K562 (cell line): ENCODE results near the gene MPZL1. TPM values are rescaled to one million over a fixed set of nuclear protein-coding genes. Genes with fewer than 3 reads are reported as not detected.
A peak's percentile ranks its signal among the peaks of the same experiment; 100 is the strongest.

Experiments used
- BRD4 ChIP-seq: fragments of 200-600 bp; sonication (generic); IDR thresholded peaks from 2 replicates; pipeline ENCODE4 v1.6.1; 2017; ENCODE audit warnings: inconsistent platforms
- CEBPB ChIP-seq: fragments of 450-650 bp; IDR thresholded peaks from 2 replicates; pipeline ENCODE4 v1.6.1; 2016; ENCODE audit warnings: missing genetic modification characterization, missing compliant biosample characterization
- EGR1 ChIP-seq: fragments of 450-650 bp; conservative IDR thresholded peaks from 2 replicates; pipeline ENCODE4 v1.6.1; 2017; ENCODE audit warnings: mild to moderate bottlenecking
- GABPB1 ChIP-seq: sonication (generic); formaldehyde crosslinking; IDR thresholded peaks from 2 replicates; pipeline ENCODE4 v1.8.0; 2022; ENCODE audit warnings: mild to moderate bottlenecking, missing genetic modification reagents
- GATAD2A ChIP-seq: fragments of 450-650 bp; IDR thresholded peaks from 2 replicates; pipeline ENCODE4 v1.6.1; 2017
- HDGF ChIP-seq: fragments of 450-650 bp; IDR thresholded peaks from 2 replicates; pipeline ENCODE4 v1.6.1; 2016
- MAFG ChIP-seq: fragments of 450-650 bp; conservative IDR thresholded peaks from 2 replicates; pipeline ENCODE4 v1.6.1; 2016; ENCODE audit warnings: missing genetic modification characterization, missing compliant biosample characterization
- NEUROD1 ChIP-seq: fragments of 150-350 bp; IDR thresholded peaks from 2 replicates; pipeline ENCODE4 v1.6.1; 2014; ENCODE audit warnings: borderline replicate concordance, low read length, low read depth; ENCODE audit not compliant: partially characterized antibody
- NRF1 ChIP-seq, 2 experiments: fragments of 450-650 bp; IDR thresholded peaks in 1 of 2; conservative IDR thresholded peaks in 1 of 2; 2 replicates each; pipeline ENCODE4 v1.6.1; 2014; ENCODE audit warnings: mild to moderate bottlenecking in 2 of 2
- PHF21A ChIP-seq: fragments of 450-650 bp; IDR thresholded peaks from 2 replicates; pipeline ENCODE4 v1.6.1; 2017; ENCODE audit warnings: low read depth, borderline replicate concordance
- PHF8 ChIP-seq: fragments of 200-600 bp; sonication (generic); IDR thresholded peaks from 2 replicates; pipeline ENCODE4 v1.6.1; 2012; ENCODE audit warnings: mixed run types, mild to moderate bottlenecking, inconsistent platforms, low read length, moderate library complexity, borderline replicate concordance
- POLR2A ChIP-seq: fragments of 450-650 bp; conservative IDR thresholded peaks from 2 replicates; pipeline ENCODE4 v1.6.1; 2016
- POLR2B ChIP-seq: fragments of 450-650 bp; IDR thresholded peaks from 2 replicates; pipeline ENCODE4 v1.6.1; 2018; ENCODE audit warnings: low read depth; ENCODE audit not compliant: partially characterized antibody
- SMARCE1 ChIP-seq: fragments of 450-650 bp; IDR thresholded peaks from 2 replicates; pipeline ENCODE4 v1.7.1; 2016; ENCODE audit warnings: mild to moderate bottlenecking
- SUPT5H ChIP-seq: fragments of 450-650 bp; IDR thresholded peaks from 2 replicates; pipeline ENCODE4 v1.6.1; 2016
- TEAD2 ChIP-seq: fragments of 450-650 bp; IDR thresholded peaks from 2 replicates; pipeline ENCODE4 v1.6.1; 2016; ENCODE audit warnings: missing genetic modification characterization, control low read depth, missing compliant biosample characterization
- THRAP3 ChIP-seq: fragments of 450-650 bp; IDR thresholded peaks from 2 replicates; pipeline ENCODE4 v1.6.1; 2016; ENCODE audit warnings: mild to moderate bottlenecking, inconsistent platforms, borderline replicate concordance
- ZNF217 ChIP-seq: sonication (generic); formaldehyde crosslinking; IDR thresholded peaks from 2 replicates; pipeline ENCODE4 v1.8.0; 2022; ENCODE audit warnings: mild to moderate bottlenecking, missing genetic modification reagents
- polyA plus RNA-seq, 8 experiments: library from polyadenylated mRNA; depleted of rRNA in 4 of 8; stranded (reverse) in 5 of 8; unstranded in 3 of 8; fragments of >200 nt; fragmentation: Nextera tagmentation in 2 of 8; fragmentation: Illumina TruSeq in 1 of 8; extraction: Ambion mirVana in 2 of 8; extraction: Trizol in 1 of 8; gene quantifications; 2 replicates each; pipeline versions ENCODE4 v1.2.1 to v1.2.3, GENCODE V29; 2011 to 2014; ENCODE audit warnings: inconsistent platforms in 1 of 8, missing spikeins in 1 of 8
- total RNA-seq, 7 experiments: library from RNA; depleted of rRNA in 6 of 7; stranded (reverse); fragments of >200 nt in 6 of 7; fragmentation: Illumina TruSeq in 2 of 7; extraction: Trizol in 2 of 7; gene quantifications; 2 replicates each; pipeline versions ENCODE4 v1.2.1 to v1.2.3, GENCODE V29; 2011 to 2021; ENCODE audit warnings: low replicate concordance in 1 of 7
- TF ChIP-seq, protein P1 (sequence below): IDR thresholded peaks from 3 replicates; pipeline ENCODE4 v1.6.1; 2011; ENCODE audit warnings: borderline replicate concordance, mild to moderate bottlenecking, moderate library complexity; ENCODE audit not compliant: insufficient read length; ENCODE audit errors: extremely low read depth
- TF ChIP-seq, protein P2 (sequence below): sonication (generic); formaldehyde crosslinking; IDR thresholded peaks from 2 replicates; pipeline ENCODE4 v1.8.1; 2023; ENCODE audit warnings: mild to moderate bottlenecking, missing genetic modification reagents, moderate library complexity
- TF ChIP-seq, protein P3 (sequence below): sonication (generic); formaldehyde crosslinking; IDR thresholded peaks from 2 replicates; pipeline ENCODE4 v1.8.1; 2023; ENCODE audit warnings: mild to moderate bottlenecking, missing genetic modification reagents
- TF ChIP-seq, protein P4 (sequence below): IDR thresholded peaks from 2 replicates; pipeline ENCODE4 v1.6.1; 2012; ENCODE audit warnings: low read depth, low read length, improper control_type of control experiment, borderline replicate concordance
- TF ChIP-seq, protein P5 (sequence below): fragments of 450-650 bp; IDR thresholded peaks from 2 replicates; pipeline ENCODE4 v1.6.1; 2016

The MPZL1 gene
- total and polyA plus RNA-seq, 9 of the 15 experiments (the other 6 are each of a cell fraction or from before 2014, with no cell fraction given): 14.5 to 153 (median 66.5) TPM

DNA sequence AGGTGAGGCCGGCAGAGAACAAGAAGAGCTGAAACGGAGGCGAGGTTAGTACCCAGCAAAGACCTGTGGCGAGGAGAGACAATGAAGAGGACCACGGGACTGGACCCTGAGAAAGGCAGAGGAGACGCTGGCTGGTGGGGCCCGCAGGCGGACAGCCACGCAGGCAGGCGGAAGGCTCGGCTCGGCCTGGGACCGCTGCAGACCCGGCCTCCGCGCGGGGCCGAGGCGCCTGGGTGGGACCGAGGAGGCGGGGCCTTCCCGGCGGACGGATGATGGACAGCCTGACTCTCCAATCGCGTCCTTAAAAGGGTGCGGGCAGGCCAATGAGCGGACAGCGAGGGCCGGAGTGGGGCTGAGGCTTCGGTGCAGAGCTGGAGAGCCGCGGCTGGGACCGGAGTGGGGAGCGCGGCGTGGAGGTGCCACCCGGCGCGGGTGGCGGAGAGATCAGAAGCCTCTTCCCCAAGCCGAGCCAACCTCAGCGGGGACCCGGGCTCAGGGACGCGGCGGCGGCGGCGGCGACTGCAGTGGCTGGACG lies at the start of gene MPZL1 (continued):
- TF ChIP-seq, protein P1, sequence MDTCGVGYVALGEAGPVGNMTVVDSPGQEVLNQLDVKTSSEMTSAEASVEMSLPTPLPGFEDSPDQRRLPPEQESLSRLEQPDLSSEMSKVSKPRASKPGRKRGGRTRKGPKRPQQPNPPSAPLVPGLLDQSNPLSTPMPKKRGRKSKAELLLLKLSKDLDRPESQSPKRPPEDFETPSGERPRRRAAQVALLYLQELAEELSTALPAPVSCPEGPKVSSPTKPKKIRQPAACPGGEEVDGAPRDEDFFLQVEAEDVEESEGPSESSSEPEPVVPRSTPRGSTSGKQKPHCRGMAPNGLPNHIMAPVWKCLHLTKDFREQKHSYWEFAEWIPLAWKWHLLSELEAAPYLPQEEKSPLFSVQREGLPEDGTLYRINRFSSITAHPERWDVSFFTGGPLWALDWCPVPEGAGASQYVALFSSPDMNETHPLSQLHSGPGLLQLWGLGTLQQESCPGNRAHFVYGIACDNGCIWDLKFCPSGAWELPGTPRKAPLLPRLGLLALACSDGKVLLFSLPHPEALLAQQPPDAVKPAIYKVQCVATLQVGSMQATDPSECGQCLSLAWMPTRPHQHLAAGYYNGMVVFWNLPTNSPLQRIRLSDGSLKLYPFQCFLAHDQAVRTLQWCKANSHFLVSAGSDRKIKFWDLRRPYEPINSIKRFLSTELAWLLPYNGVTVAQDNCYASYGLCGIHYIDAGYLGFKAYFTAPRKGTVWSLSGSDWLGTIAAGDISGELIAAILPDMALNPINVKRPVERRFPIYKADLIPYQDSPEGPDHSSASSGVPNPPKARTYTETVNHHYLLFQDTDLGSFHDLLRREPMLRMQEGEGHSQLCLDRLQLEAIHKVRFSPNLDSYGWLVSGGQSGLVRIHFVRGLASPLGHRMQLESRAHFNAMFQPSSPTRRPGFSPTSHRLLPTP: no peak
- TF ChIP-seq ZNF217 (CRISPR knock-in tag) (no peak), NEUROD1 (peak; percentile 94), MAFG (tag) (no peak), CEBPB (tag) (no peak), EGR1 (no peak), SUPT5H (peak; percentile 76), POLR2A (peak; percentile 72), TEAD2 (tag) (no peak), SMARCE1 (no peak), GATAD2A (peak; percentile 58; the same call in 1 of the 2 replicates), PHF21A (0 out of 2 replicates have a peak, but pooled peaks have one; percentile 54), PHF8 (peak; percentile 78; the same call in 1 of the 2 replicates), NRF1 (conservative IDR thresholded peaks at IDR 0.05 in 1 of 2, IDR thresholded peaks at IDR 0.05 in 1 of 2) (peak; percentile 36 to 52; a peak in 3 of 4 replicates), POLR2B (peak; percentile 42), THRAP3 (no peak), GABPB1 (0 out of 2 replicates have a peak, but pooled peaks have one; percentile 26), BRD4 (no peak), HDGF (no peak)
- TF ChIP-seq, protein P2, sequence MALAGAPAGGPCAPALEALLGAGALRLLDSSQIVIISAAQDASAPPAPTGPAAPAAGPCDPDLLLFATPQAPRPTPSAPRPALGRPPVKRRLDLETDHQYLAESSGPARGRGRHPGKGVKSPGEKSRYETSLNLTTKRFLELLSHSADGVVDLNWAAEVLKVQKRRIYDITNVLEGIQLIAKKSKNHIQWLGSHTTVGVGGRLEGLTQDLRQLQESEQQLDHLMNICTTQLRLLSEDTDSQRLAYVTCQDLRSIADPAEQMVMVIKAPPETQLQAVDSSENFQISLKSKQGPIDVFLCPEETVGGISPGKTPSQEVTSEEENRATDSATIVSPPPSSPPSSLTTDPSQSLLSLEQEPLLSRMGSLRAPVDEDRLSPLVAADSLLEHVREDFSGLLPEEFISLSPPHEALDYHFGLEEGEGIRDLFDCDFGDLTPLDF (CRISPR knock-in tag): peak; percentile 64; the same call in 1 of the 2 replicates
- TF ChIP-seq, protein P3, sequence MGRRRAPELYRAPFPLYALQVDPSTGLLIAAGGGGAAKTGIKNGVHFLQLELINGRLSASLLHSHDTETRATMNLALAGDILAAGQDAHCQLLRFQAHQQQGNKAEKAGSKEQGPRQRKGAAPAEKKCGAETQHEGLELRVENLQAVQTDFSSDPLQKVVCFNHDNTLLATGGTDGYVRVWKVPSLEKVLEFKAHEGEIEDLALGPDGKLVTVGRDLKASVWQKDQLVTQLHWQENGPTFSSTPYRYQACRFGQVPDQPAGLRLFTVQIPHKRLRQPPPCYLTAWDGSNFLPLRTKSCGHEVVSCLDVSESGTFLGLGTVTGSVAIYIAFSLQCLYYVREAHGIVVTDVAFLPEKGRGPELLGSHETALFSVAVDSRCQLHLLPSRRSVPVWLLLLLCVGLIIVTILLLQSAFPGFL (CRISPR knock-in tag): peak; percentile 90; the same call in 1 of the 2 replicates
- TF ChIP-seq, protein P4, sequence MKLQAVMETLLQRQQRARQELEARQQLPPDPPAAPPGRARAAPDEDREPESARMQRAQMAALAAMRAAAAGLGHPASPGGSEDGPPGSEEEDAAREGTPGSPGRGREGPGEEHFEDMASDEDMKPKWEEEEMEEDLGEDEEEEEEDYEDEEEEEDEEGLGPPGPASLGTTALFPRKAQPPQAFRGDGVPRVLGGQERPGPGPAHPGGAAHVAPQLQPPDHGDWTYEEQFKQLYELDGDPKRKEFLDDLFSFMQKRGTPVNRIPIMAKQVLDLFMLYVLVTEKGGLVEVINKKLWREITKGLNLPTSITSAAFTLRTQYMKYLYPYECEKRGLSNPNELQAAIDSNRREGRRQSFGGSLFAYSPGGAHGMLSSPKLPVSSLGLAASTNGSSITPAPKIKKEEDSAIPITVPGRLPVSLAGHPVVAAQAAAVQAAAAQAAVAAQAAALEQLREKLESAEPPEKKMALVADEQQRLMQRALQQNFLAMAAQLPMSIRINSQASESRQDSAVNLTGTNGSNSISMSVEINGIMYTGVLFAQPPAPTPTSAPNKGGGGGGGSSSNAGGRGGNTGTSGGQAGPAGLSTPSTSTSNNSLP: no peak
- TF ChIP-seq, protein P5, sequence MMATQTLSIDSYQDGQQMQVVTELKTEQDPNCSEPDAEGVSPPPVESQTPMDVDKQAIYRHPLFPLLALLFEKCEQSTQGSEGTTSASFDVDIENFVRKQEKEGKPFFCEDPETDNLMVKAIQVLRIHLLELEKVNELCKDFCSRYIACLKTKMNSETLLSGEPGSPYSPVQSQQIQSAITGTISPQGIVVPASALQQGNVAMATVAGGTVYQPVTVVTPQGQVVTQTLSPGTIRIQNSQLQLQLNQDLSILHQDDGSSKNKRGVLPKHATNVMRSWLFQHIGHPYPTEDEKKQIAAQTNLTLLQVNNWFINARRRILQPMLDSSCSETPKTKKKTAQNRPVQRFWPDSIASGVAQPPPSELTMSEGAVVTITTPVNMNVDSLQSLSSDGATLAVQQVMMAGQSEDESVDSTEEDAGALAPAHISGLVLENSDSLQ: peak; percentile 100
